HepG2 (cell line): ENCODE data around the gene ARAP1. TPM values are rescaled to one million over a fixed set of nuclear protein-coding genes. Genes with fewer than 3 reads are reported as not detected.

Experiments
- ATAC-seq: fragments of 200-7000 bp; cut with Tn5 transposase; 3 replicates; pipeline ENCODE4 v1.9.1; 2020; ENCODE audit warnings: mild to moderate bottlenecking, moderate library complexity
- BruUV-seq: library from RNA; stranded (reverse); fragments of 400-500 nt; replicated peaks from 2 replicates; lab custom pipeline; 2021; lab: Mats Ljungman, UMichigan
- CTCF ChIA-PET: fragments of 300-600 bp; formaldehyde crosslinking; extraction: SDS; loops from one replicate; lab custom pipeline; 2021; ENCODE audit warnings: low total read pairs, inconsistent platforms, low intra/inter-chr PET ratio; lab: Yijun Ruan, JAX
- POLR2A ChIA-PET: fragments of 350-600 bp; sonication (Branson Sonifier 250); formaldehyde crosslinking; loops from one replicate; lab custom pipeline; 2020; ENCODE audit warnings: antibody characterized with exemption, inconsistent platforms; lab: Yijun Ruan, JAX
- DNase-seq: peaks from one replicate; pipeline ENCODE4 v3.0.0-alpha.2; 2015; ENCODE audit warnings: low spot score
- FAIRE-seq: peaks from 3 replicates; lab custom pipeline; 2011; peaks lifted over from hg19 to GRCh38; lab: Jason Lieb, UNC
- H2AFZ ChIP-seq: one replicate; pipeline ENCODE4 v1.6.1; 2011; ENCODE audit warnings: low read length, inconsistent platforms
- H3K27ac ChIP-seq: fragments of 300-600 bp; 3 replicates; pipeline ENCODE4 v1.8.0; 2011; ENCODE audit warnings: mixed run types, mild to moderate bottlenecking, mixed read lengths, low read length, inconsistent platforms; ENCODE audit not compliant: insufficient read depth; ENCODE audit errors: extremely low read length
- H3K27me3 ChIP-seq, 2 experiments: fragments of 200-600 bp in 1 of 2; 2 replicates in 1 of 2; 3 replicates in 1 of 2; pipeline versions ENCODE4 v1.6.0 to v1.8.0; 2011; ENCODE audit warnings: low read length in 2 of 2, mild to moderate bottlenecking in 2 of 2, moderate library complexity in 2 of 2, inconsistent platforms in 1 of 2; ENCODE audit not compliant: insufficient read depth in 2 of 2, control insufficient read depth in 1 of 2
- H3K36me3 ChIP-seq, 2 experiments: fragments of 200-600 bp in 1 of 2; replicated peaks in 1 of 2; 2 replicates in 1 of 2; 3 replicates in 1 of 2; pipeline versions ENCODE4 v1.5.1 to v1.8.0; 2011; ENCODE audit warnings: low read length in 2 of 2, inconsistent platforms in 1 of 2; ENCODE audit not compliant: insufficient read depth in 2 of 2, control insufficient read depth in 1 of 2
- H3K4me1 ChIP-seq: 2 replicates; pipeline ENCODE4 v1.5.1; 2012; ENCODE audit warnings: low read length, inconsistent platforms; ENCODE audit not compliant: insufficient read depth
- H3K4me2 ChIP-seq: 2 replicates; pipeline ENCODE4 v1.6.0; 2011; ENCODE audit warnings: low read depth, low read length, inconsistent platforms
- H3K4me3 ChIP-seq, 3 experiments: fragments of 200-600 bp in 1 of 3; sonication (generic), shearing (Covaris generic) in 1 of 3; replicated peaks in 1 of 3; 2 replicates each; pipeline ENCODE4 v1.5.1; 2011 to 2016; ENCODE audit warnings: low read length in 3 of 3, inconsistent platforms in 2 of 3, low read depth in 2 of 3, mild to moderate bottlenecking in 2 of 3, control low read depth in 1 of 3, mixed read lengths in 1 of 3; ENCODE audit not compliant: insufficient read depth in 1 of 3
- H3K79me2 ChIP-seq: one replicate; pipeline ENCODE4 v1.6.1; 2011; ENCODE audit warnings: low read length, inconsistent platforms; ENCODE audit not compliant: insufficient read depth
- H3K9ac ChIP-seq: 2 replicates; pipeline ENCODE4 v1.6.0; 2011; ENCODE audit warnings: mild to moderate bottlenecking, low read depth, low read length, inconsistent platforms; ENCODE audit not compliant: insufficient read depth
- H3K9me3 ChIP-seq: 2 replicates; pipeline ENCODE4 v1.5.1; 2012; ENCODE audit warnings: mild to moderate bottlenecking, low read length
- H4K20me1 ChIP-seq: 2 replicates; pipeline ENCODE4 v1.6.0; 2011; ENCODE audit warnings: inconsistent platforms, mild to moderate bottlenecking, low read length, moderate library complexity; ENCODE audit not compliant: insufficient read depth
- BCL3 ChIP-seq: sonication (generic); formaldehyde crosslinking; IDR thresholded peaks from 2 replicates; pipeline ENCODE4 v1.5.1; 2020; ENCODE audit warnings: mild to moderate bottlenecking, missing genetic modification reagents, moderate library complexity
- DNMT1 ChIP-seq: sonication (generic); formaldehyde crosslinking; IDR thresholded peaks from 2 replicates; pipeline ENCODE4 v1.5.1; 2020; ENCODE audit warnings: mild to moderate bottlenecking, missing genetic modification reagents
- KLF6 ChIP-seq: IDR thresholded peaks from 2 replicates; pipeline ENCODE4 v1.8.0; 2016; ENCODE audit warnings: missing biosample characterization, missing genetic modification reagents
- SETDB1 ChIP-seq: sonication (generic); formaldehyde crosslinking; IDR thresholded peaks from 2 replicates; pipeline ENCODE4 v1.5.1; 2020; ENCODE audit warnings: missing genetic modification reagents, mild to moderate bottlenecking, borderline replicate concordance
- SNRNP70 ChIP-seq: fragments of 200-400 bp; formaldehyde crosslinking; IDR thresholded peaks from 2 replicates; pipeline ENCODE4 v1.6.1; 2017; ENCODE audit warnings: mild to moderate bottlenecking, low read depth, low read length, moderate library complexity
- TFDP1 ChIP-seq: IDR thresholded peaks from 2 replicates; pipeline ENCODE4 v1.6.1; 2016; ENCODE audit warnings: missing compliant biosample characterization, missing genetic modification reagents, borderline replicate concordance
- ZFP1 ChIP-seq: IDR thresholded peaks from 2 replicates; pipeline ENCODE4 v1.6.1; 2016
- ZNF138 ChIP-seq: sonication (generic); formaldehyde crosslinking; IDR thresholded peaks from 2 replicates; pipeline ENCODE4 v1.5.0; 2020; ENCODE audit warnings: mild to moderate bottlenecking, low read depth, missing genetic modification reagents
- ZNF207 ChIP-seq: fragments of 450-650 bp; IDR thresholded peaks from 2 replicates; pipeline ENCODE4 v1.6.1; 2016; ENCODE audit warnings: antibody characterized with exemption, borderline replicate concordance
- ZNF430 ChIP-seq: sonication (generic); formaldehyde crosslinking; IDR thresholded peaks from 2 replicates; pipeline ENCODE4 v1.9.0; 2021; ENCODE audit warnings: mild to moderate bottlenecking, missing genetic modification reagents
- ZUFSP ChIP-seq: sonication (generic); formaldehyde crosslinking; IDR thresholded peaks from 2 replicates; pipeline ENCODE4 v1.9.0; 2021; ENCODE audit warnings: missing genetic modification reagents, mild to moderate bottlenecking, borderline replicate concordance
- WGBS: methylation state at CpG from one replicate; pipeline ENCODE4 v1.1.6; 2017; ENCODE audit warnings: low lambda C conversion rate; 5-methylcytosine and 5-hydroxymethylcytosine counted together
- in situ Hi-C: cut with HindIII; loops from 2 replicates; pipeline ENCODE4 v1.10.0; 2017; ENCODE audit warnings: low pct_unique_long_range_greater_than_20kb; ENCODE audit not compliant: extremely low pct_ligation_motif_present
- intact Hi-C: fragments of 100-400 bp; cut with micrococcal nuclease; formaldehyde crosslinking; loops from one replicate; pipeline ENCODE4 v1.10.0; 2022; ENCODE audit not compliant: unreplicated experiment
- polyA plus RNA-seq, 8 experiments: library from polyadenylated mRNA; depleted of rRNA in 3 of 8; stranded (reverse) in 7 of 8; unstranded in 1 of 8; fragments of >200 nt; fragmentation: Illumina TruSeq in 4 of 8; extraction: Trizol in 4 of 8; gene quantifications; 2 replicates each; pipeline versions ENCODE4 v1.2.1 to v1.2.3, GENCODE V29; 2011 to 2016; ENCODE audit warnings: low read depth in 4 of 8, missing spikeins in 1 of 8, mixed read lengths in 1 of 8; ENCODE audit not compliant: insufficient read depth in 1 of 8
- total RNA-seq, 5 experiments: library from RNA; depleted of rRNA; stranded (reverse); fragments of >200 nt; fragmentation: Illumina TruSeq; extraction: Trizol; gene quantifications; 2 replicates each; pipeline ENCODE4 v1.2.3, GENCODE V29; 2016; ENCODE audit warnings: low read depth in 1 of 5

Gene ARAP1
- total and polyA plus RNA-seq, 2 of the 13 experiments (the other 11 are each of a cell fraction or from before 2014, with no cell fraction given): 43.2 to 55.5 TPM

- Histone ChIP-seq H4K20me1 (no peaks in the 10 kb centered on the region), H3K4me2 (no peak overlapping the region), H3K27me3 (peaks cover 7 to 71% of the 10 kb centered on the region in 2 experiments; a peak in 4 of 5 replicates), H3K4me1 (no peaks in the 10 kb centered on the region), H3K36me3 (no peaks in the 10 kb centered on the region), H3K79me2 (no peaks in the 10 kb centered on the region), H2AFZ (no peak overlapping the region), H3K9ac (no peak overlapping the region), H3K9me3 (no peaks in the 10 kb centered on the region), H3K4me3 (no peak overlapping the region), H3K27ac (no peak overlapping the region)
- ATAC-seq (no peak), DNase-seq (no peak), FAIRE-seq (no peak)
- no peak for TF ChIP-seq ZNF430
- no peak for TF ChIP-seq BCL3
- TF ChIP-seq SETDB1 (CRISPR knock-in tag): no peak
- no peak for TF ChIP-seq KLF6 (CRISPR knock-in tag)
- TF ChIP-seq DNMT1 (CRISPR knock-in tag): no peak
- no peak for TF ChIP-seq TFDP1 (CRISPR knock-in tag)
- TF ChIP-seq ZUFSP: no peak
- TF ChIP-seq ZFP1 (CRISPR knock-in tag): no peak
- TF ChIP-seq ZNF207: no peak
- TF ChIP-seq ZNF138 (CRISPR knock-in tag): no peak
- TF ChIP-seq SNRNP70: no peak
- ChIA-PET CTCF (no interaction called here), POLR2A (no interaction called here)
- intact Hi-C loops (no loop called here), in situ Hi-C loops (no loop called here)
- BruUV-seq: no TSS peak
- 2% methylated on average over 4 of the region's 6 CpGs for WGBS
Observed at GRCh38 chr11:72657411-72658100, 94.7 kb downstream of the ARAP1 start.
